ENCODE measurements around the gene GDPD4. TPM values are rescaled to one million over a fixed set of nuclear protein-coding genes. Genes with fewer than 3 reads are reported as not detected.

The GDPD4 gene
- total RNA-seq, 1 donor from 2014 or later: not detected

DNA sequence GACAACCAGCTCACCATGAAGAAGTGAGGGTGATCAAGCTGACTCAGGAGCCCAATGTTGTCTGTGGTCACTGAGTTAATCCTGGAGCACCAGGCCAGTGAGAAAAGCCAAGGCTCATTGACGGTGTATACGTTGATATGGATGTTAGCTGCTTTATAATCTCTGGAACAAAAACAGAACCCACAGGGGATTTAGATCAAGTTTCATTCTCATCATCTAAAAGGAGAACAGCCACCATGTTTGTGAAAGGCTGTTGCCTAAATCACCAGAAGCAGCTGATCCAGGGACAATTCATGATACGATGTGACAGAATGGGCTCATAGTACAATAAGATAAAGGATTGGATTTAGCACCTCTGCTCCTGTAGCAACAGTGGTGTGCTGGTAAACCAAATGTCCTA is 68.5 kb downstream of the GDPD4 start:
- no peak for DNase-seq

DNA sequence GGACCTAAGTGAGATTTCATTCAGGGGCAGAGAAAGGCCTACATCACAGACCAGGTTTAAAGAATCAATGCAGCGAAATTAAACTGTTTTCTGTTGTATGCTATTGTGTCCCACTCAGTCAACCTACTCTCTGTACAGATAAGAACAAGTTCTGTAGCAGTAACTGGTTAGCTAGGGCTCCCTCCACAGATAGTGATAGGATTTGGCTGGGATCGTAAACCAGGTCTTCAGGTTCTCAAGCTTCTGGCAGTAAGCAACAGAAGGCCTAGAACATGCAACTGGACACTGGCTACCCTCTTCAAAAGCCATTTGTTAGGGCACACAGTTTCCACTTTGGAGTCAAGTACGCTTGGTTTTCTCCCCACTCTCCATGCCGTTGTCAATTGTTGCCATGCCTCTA is 69.2 kb downstream of the GDPD4 start:
- DNase-seq: no peak

DNA sequence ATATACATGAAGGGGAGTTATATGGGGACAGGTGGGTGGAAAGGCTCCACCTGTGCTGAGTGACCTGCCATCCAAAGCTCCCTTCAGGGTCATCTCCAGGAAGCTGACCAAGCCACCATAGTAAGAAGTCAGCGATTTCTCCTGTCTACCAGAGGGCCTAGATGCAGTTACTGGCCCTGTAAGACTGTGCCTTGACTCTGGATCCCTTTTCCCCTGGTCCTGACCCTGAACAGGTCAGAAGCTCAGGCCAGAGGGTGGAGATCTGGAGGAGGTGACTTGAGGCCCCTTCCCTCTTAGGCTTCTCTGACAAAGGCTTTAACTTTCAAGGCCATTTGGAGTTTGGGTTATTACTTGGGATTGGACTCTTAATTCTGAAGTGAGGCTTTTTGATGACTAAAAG is 69.7 kb downstream of the GDPD4 start:
- no peak for DNase-seq

DNA sequence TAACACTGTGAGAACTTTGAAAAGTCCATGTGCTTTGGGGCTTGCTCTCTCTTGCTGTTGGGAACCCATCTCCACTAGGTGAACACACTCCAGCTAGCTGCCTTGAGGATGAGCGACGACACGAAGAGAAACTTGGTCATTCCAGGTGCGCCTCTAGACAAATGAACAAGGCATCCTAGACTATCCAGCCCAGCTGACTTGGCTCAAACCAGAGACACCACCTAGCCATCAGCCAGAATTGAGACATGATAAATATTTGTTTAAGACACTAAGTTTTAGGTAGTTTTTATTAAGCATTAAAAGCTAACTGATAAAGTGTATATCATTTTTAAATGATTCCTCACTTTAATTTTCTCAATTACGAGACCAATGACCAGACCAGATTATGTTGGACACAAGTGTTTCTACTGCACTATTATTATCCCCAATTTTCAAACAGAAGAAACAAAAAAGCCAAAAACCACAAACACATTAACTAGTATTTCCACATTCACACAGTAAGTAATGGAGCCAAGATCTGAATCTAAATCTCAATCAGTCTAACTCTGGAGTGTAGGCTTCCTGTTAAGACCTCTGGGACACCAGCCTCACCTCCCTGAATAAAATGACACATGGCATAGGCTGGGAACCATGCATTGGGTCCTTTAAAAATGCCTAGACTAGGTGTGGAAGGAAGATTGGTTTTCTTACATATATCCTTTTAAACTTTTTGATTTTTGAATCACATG is 70.4 kb downstream of the GDPD4 start:
- DNase-seq: no peak

DNA sequence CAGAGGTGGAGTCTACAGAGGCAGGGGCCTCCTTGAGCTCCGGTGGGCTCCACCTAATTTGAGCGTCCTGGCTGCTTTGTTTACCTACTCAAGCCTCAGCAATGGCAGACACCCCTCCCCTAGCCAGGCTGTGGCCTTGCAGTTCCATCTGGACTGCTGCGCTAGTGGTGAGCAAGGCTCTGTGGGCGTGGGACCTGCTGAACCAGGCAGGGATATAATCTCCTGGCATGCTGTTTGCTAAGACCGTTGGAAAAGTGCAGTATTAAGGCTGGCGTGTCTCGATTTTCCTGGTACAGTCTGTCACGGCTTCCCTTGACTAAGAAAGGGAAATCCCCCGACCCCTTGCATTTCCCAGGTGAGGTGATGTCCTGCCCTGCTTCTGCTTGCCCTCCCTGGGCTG is 77.7 kb downstream of the GDPD4 start:
- DNase-seq: no peak

DNA sequence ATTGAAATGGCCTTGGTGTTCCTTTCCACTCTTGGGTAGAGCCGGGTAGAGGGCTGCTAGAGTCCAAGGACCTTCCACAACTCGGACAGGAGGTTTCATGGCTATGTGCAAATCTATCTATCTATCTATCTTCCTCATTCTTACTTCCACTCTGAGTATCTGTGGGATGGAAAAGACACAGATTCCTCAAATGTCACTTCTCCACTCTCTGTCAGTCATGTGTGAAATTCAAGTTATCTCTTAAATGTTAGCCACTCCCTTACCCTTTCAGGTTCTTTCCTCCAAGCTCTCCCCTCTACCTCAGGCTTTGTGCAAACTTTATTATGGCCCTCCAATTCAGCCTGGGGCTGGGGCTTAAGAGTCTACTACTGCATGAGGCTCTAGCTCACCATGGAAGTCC is 84.3 kb downstream of the GDPD4 start:
- no peak for DNase-seq

DNA sequence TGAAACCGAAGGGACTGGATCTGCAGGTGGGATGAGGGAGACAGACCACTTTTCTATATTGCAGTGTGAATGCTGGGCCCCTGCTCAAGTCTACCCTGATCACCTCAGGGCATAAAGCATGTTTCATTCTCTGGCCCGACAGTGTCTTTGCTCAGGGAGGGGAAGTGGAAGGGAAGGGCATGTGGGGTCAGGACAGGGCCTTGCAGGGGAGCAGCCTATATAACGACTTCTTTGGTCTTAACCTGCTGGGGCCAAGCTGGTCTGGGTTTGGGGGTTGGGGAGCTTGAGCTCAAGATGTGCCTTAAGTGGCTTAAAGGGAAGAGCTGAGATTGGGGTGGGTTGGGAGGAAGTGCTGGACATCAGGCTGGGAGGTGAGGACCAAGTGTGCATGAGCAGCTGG is 86.4 kb downstream of the GDPD4 start:
- no peak for DNase-seq

DNA sequence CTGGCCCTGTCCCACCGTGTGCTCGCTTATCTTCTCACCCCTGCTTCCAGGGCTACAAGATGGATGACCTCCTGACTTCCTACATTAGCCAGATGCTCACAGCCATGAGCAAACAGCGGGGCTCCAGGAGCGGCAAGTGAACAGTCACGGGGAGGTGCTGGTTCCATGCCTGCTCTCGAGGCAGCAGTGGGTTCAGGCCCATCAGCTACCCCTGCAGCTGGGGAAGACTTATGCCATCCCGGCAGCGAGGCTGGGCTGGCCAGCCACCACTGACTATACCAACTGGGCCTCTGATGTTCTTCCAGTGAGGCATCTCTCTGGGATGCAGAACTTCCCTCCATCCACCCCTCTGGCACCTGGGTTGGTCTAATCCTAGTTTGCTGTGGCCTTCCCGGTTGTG is 86.9 kb downstream of the GDPD4 start:
- DNase-seq: no peak

DNA sequence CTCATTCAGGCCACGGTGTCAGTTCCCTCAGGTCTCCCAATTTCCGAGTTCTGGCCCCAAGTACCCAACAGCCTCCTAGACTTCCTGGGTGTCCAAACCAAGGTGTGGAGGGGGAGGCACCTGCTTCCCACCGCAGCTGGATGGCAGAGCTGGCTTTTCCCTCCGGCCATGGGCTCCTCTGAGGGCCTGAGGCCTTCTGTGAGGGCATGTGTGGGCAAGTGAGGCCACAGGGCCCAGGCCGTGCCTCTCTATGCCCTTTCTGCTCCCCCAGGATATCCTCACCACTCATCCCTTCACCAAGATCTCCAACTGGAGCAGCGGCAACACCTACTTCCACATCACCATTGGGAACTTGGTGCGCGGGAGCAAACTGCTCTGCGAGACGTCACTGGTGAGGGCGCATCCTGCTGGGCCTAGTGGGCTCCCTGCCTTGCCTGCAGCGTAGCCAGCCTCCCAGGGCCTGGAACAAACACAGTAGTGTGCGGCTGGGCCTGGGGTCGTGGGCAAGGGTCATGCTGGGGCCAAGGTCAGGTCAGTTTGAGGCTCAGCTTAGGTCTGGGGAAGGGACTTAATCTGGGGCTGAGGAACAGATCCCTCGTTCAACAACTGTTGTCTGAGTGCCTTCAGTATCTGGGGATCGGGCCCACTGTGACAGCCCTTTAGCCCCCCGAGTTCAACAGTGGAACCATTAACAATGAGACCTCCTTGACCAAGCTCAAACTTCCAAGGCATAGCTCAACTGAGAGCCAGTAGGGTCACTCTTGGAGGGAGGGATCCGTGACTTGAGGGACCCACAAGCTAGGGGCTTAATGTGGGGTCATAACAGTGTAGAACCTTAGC is 87.7 kb downstream of the GDPD4 start:
- no peak for DNase-seq

DNA sequence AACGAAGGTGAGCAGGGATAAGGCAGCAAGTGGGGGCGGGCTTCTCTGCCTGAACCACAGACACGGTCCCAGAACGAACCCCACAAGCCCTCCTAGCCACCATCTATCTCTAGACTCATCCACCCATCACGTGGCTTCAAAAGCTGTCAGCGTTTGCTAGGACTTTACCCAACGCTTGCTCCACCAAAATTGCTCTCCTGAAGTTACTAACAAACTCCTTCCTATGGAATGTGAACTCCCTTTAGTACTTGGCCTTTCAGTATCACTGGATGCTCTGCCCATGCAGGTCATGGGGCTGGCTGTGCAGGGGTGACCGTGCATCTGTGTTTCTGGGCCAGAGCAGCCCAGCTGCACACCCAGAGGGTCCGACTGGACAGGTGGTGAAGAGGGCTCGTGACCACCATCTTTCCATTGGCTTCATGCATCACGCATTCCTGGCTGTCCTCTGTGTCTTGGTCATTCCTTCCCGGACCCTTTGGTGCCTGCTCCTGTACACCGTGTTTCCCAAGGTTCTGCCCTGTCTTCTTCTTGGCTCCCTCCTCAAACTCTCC is 88.4 kb downstream of the GDPD4 start:
- DNase-seq: no peak

DNA sequence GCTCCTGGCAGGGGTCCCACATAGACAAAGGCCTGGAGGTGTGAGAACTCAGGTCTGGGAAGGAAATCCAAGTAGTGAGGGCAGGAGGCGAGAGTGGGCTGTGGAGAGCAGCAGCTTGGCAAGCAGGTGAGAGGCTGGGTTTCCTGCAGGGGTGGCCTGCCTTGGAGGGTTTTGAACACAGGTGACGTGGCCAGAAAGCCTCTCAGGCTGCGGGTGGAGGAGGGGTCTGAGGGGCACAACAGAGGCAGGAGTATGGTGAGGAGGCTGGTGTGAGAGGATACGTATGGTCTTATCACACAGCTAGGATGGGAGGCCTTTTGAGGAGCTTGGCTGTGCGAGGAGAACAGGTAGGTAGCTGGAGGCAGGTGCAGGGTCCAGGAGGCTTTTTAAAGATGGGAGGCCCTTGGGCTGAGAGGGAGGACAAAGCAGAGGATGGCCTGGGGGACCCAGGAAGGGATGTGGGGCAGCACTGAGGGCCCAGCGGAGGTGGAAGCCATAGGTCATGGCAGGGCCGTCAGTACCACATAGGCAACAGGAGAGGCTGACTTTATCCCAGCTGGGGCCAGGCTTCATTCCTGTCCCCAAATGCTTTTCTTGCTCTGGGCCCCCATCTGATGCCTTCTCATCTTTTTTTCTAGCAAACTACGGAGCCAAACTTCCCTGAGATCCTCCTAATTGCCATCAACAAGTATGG is 89.0 kb downstream of the GDPD4 start:
- no peak for DNase-seq

DNA sequence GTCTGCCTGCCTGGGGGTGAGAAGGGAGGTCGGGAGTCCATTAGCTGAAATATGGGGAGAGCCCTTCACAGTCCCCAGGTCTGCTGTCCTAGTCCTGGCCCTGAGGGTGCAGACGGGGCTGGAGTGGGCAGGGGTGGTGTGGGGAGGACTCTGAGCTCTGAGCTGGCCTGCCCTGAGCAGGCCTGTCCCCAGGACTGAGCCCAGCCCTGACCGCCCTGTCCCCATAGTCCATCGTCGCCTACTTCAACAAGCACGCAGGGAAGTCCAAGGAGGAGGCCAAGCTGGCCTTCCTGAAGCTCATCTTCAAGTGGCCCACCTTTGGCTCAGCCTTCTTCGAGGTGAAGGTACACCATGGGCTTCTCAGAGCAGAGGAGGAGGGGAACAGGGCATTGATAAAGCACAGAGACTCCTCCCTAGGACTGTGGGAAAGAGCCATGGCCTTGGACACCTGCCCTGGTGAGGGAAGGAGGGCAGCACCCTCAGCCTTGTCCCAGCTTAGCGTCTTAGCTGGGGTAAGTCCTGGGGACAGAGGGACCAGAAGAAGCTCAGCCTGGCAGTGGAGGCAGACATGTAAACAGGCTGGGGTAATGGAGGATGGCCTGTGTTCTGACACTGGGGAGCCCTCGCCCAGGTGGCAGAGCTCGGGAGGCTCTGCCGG is 89.8 kb downstream of the GDPD4 start:
- DNase-seq: no peak

DNA sequence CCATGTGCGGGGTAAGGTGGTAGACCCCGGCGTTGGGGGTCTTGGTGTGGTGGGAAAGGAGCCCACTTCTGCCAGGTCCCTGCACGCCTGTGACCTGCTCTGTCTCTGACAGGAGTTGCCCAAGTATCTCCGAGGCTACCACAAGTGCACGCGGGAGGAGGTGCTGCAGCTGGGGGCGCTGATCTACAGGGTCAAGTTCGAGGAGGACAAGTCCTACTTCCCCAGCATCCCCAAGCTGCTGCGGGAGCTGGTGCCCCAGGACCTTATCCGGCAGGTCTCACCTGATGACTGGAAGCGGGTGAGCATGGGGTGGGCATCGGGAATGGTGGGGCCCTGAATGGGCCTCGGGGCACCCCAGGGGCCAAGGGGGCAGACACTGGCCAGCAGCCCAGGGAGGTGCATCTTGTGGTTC is 90.4 kb downstream of the GDPD4 start:
- no peak for DNase-seq

DNA sequence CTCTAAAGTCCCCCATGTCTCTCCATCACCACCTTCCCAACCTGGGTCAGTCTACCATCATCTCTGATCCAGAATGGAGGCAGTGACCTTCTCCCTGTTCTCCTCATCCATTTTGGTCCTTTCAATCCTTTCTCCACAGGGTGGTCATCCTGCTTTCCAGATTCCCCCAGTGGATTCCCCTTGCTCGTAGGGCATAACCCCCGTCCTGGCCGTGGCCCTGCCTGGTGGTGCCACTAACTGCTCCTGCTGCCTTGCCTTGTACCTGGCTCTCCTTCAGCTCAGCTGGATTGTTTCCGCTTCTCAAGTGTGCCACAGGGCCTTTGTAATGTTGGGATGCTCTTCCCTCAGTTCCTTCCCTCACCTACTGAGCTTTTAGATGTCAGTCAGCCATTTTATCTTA is 91.8 kb downstream of the GDPD4 start:
- no peak for DNase-seq

DNA sequence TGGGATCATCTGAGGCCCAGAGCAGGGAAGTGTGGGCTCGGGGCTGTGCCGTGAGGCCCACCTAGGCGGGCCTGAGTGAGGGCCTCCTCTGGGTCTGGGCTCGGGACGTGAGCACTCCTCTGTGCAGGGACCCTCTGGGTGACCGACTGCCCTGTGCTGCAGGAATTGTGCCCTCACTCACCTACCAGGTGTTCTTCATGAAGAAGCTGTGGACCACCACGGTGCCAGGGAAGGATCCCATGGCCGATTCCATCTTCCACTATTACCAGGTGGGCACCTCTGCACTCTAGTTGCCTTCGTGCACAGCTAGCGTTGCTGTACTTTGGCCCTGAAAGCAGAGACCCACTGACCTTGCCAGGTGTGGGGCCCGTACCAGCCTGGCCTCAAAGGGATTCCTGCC is 93.0 kb downstream of the GDPD4 start:
- DNase-seq: no peak

DNA sequence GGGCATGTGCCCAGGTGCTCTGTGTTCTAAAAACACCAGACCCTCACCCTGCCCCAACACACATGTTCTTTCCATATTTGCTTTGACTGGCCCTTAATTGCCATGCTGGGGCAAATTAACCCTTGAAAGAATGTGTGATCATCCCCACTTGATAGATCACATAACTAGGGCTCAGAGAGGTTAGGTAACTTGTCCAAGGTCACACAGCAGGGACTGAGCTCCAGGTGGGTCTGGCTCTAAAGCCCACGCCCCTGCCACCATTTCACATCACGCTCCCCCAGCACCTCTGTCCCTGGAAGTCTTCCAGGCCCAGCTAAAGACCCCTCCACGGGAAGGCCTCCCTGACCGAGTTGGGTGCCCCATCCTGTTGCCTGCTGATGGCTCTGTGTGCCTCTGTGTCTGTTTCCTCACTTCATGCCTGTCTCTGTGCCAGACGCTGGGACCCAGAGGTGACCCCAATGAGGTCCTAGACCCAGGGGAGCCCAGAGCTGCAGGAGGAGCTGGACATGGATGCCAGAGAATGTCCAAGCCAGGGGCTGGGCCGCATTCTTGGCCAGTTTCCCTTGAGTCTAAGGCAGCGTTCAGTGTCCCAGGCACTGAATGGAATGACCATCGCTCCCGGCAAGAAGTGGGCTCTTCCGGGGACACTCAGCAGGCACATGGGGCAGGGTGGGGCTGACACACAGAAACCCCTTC is 93.7 kb downstream of the GDPD4 start:
- DNase-seq: no peak

DNA sequence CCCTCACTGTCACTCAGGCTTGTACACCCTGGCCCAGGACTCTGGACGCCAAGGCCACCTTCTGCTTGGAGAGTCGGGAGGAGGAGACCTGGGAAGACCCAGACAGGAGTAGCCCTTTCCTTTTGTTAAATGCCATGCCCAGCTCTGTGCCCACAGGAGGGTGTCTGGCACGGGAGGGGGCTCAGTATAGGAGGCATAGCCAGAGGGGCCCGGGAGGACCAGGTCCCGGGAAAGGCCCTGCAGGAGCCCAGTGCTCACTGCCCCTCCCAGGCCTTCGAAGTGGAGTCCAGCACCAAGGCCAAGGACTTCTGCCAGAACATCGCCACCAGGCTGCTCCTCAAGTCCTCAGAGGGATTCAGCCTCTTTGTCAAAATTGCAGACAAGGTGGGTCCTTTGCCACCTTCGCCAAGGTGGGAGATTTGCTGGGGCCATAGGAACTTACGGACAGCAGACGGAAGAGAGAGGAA is 94.4 kb downstream of the GDPD4 start:
- DNase-seq: no peak

DNA sequence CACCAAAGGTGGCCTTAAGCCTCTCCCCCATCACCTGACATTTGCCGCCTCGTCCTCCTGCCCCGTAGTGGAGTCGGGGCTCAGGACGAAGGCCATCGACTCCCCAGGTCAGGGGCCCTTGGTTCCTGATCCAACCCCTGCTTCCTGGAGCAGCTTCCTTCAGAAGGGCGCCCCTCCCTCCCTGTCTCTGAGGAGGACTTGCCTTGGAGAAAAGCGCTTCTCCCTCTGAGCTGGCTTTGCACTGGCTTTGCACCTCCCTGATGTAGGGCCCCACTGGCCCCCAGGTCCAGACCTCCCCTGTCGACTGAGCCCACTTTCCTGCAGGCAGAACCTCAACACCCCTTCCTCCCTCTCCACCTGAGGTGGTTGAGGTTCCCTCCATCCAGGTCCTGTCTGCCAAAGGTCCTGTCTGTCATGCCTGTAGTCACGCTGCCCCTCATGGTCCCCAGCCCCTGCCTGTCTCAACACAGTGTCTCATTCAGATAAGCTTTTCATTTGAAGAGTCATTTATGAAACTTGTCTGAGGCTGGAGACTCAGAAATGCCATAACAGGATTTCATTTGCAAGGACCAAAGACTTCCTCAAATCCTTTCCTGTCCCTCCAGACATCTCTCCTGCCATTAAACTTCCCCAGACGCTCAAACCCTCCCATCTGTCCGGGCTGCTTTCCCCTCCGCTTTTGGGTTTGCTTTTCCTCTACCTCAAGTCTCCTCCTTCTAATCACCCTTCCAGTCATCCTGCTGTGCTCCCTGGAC is 95.0 kb downstream of the GDPD4 start:
- no peak for DNase-seq

DNA sequence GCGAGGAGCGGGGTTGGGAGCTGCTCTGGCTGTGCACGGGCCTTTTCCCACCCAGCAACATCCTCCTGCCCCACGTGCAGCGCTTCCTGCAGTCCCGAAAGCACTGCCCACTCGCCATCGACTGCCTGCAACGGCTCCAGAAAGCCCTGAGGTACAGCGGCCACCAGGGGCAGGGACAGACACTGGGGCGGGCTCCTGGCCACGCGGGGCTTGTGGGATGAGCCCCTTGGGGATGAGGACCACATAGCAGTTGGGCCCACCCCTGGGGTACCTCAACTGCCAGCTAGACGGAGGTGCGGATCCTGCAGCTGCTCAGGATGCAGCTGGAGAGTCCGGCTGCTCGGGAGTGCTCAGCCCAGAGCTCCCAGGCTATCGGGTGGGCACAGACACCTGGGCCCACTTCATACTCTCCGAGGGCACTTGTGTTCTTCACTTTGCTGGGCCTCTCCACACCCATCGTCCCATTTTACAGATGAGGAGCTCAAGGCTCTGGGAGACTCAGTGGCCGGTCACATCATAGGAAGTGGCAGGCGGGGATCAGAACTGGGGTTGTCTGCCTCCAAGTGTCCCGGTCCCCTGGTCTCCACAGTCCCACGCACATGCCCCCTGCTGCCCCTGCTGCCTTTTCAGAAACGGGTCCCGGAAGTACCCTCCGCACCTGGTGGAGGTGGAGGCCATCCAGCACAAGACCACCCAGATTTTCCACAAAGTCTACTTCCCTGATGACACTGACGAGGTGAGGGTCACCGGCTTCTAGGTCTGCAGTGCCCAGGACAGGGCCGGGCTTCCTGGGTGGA is 95.8 kb downstream of the GDPD4 start:
- no peak for DNase-seq

DNA sequence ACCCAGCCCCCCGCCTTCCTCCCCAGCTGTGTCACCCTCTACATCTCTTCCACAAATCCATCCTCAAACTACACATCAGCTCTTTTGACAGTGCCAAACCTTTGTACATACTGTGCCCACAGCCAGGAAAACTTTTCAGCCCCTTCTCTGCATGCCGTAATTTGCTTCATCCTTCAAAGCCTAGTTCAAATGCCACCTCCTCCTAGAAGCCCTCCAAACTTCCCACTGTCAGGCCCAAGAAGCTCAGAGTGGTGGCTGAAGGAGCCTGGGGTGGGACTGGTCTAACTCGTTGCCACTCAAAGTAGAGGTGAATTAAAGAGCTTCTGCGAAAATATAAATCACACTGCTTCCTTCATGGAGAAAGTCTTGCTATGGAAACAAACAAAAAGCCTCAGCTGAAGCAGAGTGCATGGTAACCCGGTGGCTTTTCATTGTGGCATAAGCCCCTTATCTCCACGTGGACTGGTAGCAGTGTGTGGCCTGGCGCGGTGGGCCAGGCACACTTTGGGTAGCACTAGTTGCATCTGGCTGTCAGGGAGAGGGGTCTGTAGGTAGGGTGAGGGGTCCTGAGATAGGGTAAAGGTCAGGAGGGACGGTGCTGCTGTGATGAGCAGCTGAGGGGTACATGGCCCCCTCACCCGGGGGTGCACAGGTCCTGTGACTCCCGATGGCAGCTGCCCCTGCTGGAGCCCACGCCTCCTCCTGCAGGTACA is 96.6 kb downstream of the GDPD4 start:
- DNase-seq: no peak
